Stimulated activated CD4-positive, alpha-beta T cell treated with anti-CD3 and anti-CD28 coated beads, Interleukin-1b, Interleukin-23, amount 100 ng/mL, for 48 hours (primary cell): Measurements from ENCODE around the gene NCKAP5.
"Not testable (repeated sequence)": the region's sequence is repeated elsewhere in the genome, so short reads cannot be mapped to it uniquely, and the experiment has no call there.

Experiments
- DNase-seq: peaks from one replicate; pipeline ENCODE4 v3.0.0-alpha.2; 2020

Gene NCKAP5

GRCh38 chr2:132850688-132851087 lies 717.6 kb downstream of the NCKAP5 start:
- DNase-seq: no peak

DNA sequence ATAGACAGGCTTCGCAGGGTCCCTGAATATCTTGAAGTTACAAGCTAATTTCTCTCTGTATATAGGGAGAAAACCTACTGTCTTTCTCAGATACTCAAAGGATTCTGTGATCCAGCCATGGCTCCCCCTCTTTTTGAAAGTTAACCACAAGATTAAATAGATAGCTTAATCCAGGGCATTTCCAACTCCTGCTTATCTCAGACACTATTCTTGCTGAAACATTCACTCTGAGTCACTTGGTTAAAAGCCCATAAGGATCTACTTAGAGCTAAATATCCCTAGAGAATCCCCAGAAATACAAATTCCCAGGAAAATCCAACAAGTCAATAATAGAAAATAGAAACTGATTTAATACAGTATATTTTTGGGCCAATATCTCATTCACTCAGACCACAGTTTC lies 719.1 kb downstream of the NCKAP5 start:
- DNase-seq: no peak

DNA sequence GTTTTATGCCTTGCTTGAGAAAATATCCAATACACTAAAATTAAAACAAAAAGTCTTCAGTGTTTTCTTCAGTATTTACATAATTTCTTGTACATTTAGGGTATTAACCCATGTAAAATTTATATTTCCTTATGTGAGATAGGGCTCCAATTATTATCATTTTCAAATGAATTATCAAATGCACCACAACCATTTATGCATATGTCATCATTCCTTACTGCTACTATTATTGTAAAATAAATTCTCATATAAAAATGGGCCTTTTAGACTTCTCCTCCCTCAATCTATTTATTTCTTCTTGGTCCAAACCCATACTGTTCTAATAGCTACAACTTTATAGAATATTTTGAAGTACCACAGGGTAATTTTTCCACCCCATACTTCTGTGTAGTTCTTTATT lies 722.9 kb downstream of the NCKAP5 start:
- no peak for DNase-seq

GRCh38 chr2:132844585-132844984 lies 723.7 kb downstream of the NCKAP5 start:
- DNase-seq: no peak

- DNase-seq: no peak
These were observed 730.5 kb downstream of the NCKAP5 start for GRCh38 chr2:132837769-132838168.

DNA sequence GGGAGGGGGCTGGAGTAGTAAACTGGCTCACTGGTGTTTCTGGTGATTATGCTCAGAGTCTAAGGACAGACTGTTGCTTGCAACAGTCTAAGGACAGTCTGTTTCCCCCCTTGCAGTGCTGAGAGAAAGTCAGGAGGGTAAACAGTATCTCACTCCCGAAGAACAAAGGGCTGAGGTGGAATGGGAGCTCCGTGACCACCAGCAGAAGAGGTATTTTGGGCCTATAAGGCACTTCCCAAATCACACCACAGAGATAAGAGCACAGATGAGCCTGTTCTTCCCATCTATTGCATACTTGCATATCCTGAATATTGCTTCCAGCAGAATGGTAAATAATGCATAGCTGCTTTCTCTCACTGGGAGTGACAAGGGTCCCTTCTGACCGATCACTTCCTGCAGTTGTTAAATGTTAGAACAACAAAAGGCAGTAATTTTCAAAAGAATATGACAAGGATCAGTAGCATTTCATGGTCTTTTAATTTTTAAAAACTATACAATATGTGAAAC lies 737.9 kb downstream of the NCKAP5 start:
- DNase-seq: no peak

GRCh38 chr2:132825601-132826000 lies 742.7 kb downstream of the NCKAP5 start:
- no peak for DNase-seq

DNA sequence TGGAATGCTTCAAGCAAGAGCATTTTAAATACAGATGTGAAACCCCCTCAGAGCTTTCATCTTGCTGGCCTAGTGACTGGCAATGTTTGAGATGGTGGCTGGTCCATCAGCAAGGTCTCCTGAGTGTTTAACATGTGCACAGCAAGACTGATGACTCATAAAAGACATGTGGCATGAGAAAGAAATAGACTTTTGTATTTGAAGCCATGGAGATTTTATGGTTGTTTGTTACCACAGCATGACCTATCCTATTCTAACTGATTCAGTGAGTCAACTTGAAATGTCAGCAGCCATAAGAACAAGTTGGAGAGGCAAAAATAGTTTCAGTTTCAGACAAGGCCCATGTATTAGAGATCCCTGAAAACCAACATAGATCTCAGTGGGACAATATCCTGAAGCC lies 743.5 kb downstream of the NCKAP5 start:
- DNase-seq: no peak

- no peak for DNase-seq
These were observed 752.0 kb downstream of the NCKAP5 start for GRCh38 chr2:132816234-132816633.

GRCh38 chr2:132815516-132815915 lies 752.7 kb downstream of the NCKAP5 start:
- DNase-seq: no peak

GRCh38 chr2:132814651-132815050 lies 753.6 kb downstream of the NCKAP5 start:
- no peak for DNase-seq

GRCh38 chr2:132813422-132813821 lies 754.8 kb downstream of the NCKAP5 start:
- DNase-seq: no peak

GRCh38 chr2:132811148-132811915 lies 756.9 kb downstream of the NCKAP5 start:
- no peak for DNase-seq

DNA sequence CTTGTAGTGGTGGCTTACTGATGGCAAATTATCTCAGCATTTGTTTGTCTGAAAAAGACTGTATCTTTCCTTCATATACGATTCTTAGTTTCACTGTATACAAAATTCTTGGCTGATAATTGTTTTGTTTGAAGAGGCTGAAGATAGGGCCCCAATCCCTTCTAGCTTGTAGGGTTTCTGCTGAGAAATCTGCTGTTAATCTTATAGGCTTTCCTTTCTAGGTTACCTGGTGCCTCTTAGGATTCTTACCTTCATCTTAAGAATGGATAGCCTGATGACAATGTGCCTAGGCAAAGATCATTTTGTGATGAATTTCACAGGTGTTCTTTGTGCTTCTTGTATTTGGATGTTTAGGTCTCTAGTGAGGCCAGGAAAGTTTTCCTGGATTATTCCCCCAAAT lies 758.3 kb downstream of the NCKAP5 start:
- not testable (repeated sequence) for DNase-seq

DNA sequence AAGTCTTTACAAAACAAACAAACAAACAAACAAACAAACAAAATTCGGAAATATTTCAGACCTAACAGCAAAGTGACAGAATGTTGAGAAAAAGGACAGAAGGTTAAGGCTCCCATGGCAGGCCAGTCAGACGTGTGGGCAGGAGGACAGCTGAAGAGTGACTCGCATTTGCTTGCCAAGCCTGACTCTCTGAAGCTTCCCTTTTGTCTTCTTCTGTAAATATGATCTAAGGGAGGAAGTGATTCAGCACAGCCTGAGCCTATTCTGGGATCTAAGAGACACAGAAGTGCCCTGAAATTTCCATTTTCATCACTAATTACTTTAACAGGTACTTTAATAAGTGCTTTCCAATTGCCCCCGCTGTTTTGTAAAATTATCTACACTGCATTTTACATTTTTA lies 764.2 kb downstream of the NCKAP5 start:
- no peak for DNase-seq

GRCh38 chr2:132798341-132798740 lies 769.9 kb downstream of the NCKAP5 start:
- DNase-seq: no peak

DNA sequence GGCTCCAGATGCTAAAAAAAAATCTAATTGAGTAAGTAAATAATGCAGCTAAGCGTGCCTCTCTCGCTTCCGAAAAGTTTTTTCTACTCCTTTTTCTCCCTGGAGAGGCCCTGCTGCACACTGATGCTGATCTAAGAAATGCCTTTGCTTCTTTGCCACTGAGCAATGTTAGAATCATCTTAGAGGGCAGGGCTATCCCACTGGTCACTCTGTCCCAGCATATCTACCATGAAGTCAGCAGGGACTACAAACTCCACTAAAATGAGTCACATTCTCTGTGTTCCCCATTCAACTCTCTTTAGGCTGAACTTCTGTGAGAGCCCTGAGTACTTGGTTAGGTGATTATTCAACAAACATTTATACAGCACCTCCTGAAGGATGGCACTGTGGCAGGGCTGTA lies 770.7 kb downstream of the NCKAP5 start:
- no peak for DNase-seq

DNA sequence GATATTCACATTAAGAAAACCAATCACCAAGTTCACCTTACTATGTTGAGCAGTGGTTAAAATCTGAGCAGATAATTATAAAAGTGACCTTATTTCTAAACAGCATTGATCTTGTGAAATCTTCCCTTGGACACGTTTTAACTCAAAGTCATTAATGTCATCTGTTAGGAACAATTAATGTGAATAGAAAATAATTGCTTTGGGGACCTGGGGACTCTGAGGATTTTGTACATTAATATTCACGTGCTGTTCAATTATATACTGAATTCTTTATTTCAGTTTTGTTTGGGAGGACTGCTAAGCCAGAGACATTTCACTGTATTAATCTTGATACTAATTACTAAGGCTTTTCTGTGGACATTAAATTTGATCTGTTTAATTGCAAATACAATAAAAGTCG lies 771.2 kb downstream of the NCKAP5 start:
- DNase-seq: no peak

- no peak for DNase-seq
These were observed 773.0 kb downstream of the NCKAP5 start for GRCh38 chr2:132795220-132795619.

GRCh38 chr2:132793532-132793931 lies 774.7 kb downstream of the NCKAP5 start:
- DNase-seq: no peak

GRCh38 chr2:132790207-132790785 lies 778.0 kb downstream of the NCKAP5 start:
- no peak for DNase-seq

- no peak for DNase-seq
These were observed 779.2 kb downstream of the NCKAP5 start for GRCh38 chr2:132789066-132789465.

DNA sequence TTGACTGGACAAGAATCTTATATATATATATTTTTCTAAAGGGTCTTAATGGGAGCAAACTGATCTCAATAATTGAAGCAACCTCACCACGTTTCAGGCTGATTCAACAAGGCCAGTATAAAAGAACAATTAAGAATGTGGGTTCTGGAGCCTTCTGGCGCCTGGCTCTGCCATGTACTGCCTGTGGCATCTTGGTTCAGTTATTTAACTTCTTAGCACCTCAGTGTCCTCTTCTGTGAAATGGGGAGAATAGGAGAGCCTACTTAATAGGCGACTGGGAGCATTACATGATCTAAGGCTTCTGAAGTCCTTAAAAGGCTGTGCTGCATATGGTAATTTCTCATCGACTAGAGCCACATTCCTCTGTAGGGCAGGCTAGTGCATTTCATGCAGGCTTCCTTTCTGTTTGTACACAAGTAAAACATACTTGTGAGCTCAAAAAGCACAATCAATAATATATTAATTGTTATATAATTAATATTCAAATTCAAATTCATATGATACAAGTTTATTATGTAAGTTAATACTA lies 779.9 kb downstream of the NCKAP5 start:
- no peak for DNase-seq

GRCh38 chr2:132783883-132784282 lies 784.4 kb downstream of the NCKAP5 start:
- no peak for DNase-seq
